ENCODE results near the gene ERCC6.
A peak's percentile ranks its signal among the peaks of the same experiment; 100 is the strongest.

The ERCC6 gene

DNA sequence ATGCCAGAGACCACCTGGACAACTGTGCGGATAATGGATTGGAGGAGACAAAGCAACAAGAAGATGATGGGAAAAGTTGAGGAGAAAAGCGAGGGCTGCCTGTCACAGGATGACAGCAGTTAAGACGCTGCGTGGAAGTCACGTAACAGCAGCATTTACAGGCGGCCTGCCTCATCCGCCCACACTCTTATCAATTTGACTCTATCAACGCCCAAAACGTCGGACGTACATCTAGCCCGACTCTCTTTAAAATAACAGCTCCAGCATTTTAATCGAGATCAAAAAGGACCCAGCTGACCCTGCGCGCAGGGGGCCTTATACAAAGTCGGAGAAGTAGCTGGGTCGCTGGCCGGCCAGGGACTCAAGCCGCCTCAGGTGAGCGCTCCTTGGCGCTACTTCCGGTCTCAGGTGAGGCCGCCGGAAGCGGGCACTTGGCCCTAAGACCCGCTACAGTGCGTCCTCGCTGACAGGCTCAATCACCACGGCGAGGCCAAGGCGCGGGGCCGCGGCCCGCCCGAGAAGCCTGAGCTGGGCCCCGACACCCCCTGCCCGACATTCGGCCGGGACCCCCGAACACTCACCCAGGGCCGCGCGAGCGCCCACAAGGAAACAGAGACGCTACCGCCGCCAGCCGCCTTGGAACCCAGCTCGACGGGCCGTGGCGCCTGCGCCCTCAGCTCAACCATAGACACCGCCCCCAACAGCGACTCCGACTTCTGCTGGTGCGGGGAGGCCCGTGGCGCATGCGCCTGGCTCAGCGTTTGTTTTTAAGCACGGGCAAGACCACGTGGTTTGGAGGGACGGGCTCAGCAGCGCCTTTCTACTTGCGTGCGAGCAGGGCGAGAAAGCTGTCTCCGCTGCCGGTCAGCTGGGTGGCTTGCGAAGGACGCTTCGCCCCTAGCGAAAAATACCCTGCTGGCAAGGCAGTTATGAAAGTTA is at the start of gene ERCC6:
Gene ERCC6, minus strand, starts transcription at position 741 of the 939 bp plus-strand sequence.
- peak; percentile 96 for DNase-seq

DNA sequence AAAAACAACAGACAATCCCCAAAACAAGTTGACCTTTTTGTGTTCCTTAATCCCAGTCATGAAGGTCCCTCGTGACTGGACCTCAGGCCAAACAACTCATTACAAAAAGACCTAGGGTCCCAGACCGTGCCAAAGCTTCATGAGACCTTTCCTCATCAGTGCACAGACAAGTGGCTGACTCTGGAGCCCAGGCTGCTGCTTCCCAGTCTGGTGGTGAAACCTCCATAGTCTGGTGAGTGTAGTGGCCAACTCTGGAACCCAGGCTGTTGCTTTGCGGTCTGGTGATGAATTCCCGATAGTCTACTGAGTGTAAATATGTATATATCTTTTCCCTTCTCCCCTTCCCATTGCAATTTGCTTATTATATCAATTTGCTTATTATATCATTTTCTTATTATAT is 49.1 kb upstream of the ERCC6 start:
- no peak for DNase-seq

DNA sequence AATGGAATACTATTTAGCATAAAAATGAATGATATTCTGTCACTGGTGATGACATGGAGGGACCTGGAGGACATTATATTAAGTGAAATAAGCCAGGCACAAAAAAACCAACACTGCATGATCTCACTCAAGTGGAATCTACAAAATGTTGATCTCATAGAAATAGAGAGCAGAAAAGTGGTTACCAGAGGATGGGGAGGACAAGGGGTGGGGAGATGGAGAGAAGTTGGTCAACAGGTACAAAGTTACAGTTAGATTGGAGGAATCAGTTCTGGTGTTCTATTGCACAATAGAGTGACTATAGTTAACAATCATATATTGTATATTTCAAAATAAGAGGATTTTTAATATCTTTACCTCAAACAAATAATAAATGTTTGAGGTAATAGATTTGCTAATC is 46.5 kb upstream of the ERCC6 start:
- no peak for DNase-seq

DNA sequence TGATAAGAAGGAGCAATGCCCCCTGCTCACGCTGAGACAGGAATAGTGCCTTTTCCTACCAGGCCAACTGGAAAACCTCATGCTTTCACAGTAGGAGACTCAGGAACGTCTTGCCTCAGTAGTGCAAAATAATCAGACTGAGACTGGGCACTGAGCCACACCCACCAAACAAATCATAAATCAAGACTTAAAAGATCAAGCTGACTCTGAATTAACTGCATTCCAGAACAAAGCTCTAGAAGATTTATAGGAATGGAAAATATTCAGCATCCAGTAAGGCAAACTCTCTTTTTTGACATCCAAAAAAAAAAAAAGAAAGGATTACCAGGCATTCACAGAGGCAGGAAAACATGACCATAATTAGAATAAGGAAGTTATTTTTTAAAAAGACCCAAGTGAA is 40.7 kb upstream of the ERCC6 start:
- DNase-seq = no peak

DNA sequence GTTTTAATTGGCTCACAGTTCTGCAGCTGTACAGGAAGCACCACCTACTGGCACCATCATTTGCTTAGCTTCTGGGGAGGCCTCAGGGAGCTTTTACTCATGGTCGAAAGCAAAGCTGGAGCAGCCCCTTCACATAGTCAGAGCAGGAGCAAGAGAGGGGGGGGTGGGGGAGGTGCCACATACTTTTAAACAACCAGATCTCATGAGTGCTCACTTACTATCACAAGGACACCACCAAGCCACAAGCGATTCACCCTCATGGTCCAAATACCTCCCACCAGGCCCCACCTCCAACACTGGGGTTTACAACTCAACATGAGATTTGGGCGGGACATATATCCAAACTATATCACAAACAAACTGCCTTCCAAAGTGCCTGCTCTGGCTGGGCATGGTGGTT is 39.5 kb upstream of the ERCC6 start:
- DNase-seq = no peak

DNA sequence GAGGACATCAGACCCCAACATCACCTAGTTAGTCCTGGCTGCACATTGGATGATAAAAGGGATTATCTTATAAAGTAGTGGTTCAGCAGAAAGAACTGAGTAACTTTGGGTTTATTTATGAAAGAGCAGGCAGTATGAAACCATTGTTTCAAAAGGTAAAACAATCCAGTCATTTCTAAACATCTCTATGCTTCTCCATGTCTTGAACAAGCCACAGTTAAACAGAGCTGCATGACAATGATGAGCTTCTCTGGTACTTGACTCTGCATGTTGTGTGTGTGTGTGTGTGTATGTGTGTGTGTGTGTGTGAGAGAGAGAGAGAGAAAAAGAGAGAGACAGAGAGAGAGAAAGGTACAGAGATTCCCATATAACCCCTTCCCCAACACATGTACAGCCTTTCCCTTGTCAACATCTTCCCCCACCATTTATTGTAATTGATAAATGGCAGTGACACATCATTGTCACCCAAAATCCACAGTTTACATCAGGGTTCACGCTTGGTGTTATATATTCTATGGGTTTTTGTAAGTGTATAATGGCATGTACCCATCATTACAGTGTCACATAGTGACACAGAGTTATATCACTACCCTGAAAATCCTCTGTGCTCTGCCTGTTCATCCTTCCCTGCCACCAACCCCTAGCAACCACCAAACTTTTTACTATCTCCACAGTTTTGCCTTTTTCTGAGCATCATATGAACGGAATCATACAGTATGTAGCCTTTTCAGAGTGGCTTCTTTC is 38.4 kb upstream of the ERCC6 start:
- no peak for DNase-seq

DNA sequence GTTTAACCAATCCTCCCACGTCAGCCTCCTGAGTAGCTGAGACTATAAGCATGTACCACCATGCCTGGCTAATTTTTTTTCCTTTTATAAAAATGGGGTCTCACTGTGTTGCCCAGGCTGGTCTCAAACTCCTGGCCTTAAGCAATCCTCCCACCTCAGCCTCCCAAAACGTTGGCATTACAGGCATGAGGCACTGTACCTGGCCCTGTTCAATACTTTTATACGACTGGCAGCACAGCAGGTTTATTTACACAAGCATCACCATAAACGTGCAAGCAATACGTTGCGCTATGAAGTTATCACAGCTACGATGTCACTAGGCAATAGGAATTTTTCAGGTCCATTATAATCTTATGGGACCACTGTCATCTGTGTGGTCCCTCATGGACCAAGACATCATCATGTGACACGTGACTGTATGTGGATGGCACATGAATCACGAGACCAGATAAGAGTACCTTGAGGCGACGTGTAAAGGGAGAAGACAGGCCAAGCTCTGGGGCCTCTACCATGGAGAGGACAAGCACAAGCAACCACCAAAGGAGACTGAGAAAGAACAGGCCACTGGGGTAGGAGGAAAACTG is 36.7 kb upstream of the ERCC6 start:
- no peak for DNase-seq

DNA sequence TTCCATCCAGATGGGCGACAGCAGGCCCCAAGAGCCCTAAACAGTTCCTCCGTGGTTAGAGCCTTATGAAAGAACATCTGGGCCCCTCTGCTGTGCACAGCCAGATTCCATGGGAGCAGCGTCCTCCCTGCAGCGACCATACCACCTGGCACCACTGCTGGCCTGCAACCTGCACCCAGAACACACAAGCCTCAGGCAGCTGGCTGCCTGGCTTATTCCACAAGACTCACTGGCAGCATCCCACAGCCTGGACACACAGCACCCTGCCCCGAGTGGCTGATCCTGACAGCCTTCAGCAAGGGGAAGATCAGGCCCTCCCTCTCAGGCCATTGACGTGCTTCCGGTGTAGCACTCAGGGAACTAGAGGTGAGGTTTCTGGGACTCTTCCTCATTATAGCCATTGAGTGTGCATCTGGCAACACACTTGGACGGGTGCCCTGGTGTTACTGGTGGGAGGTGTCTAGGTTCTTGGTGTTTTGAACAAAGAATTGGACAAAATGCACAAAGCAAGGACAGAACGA is 33.7 kb upstream of the ERCC6 start:
- DNase-seq = no peak

DNA sequence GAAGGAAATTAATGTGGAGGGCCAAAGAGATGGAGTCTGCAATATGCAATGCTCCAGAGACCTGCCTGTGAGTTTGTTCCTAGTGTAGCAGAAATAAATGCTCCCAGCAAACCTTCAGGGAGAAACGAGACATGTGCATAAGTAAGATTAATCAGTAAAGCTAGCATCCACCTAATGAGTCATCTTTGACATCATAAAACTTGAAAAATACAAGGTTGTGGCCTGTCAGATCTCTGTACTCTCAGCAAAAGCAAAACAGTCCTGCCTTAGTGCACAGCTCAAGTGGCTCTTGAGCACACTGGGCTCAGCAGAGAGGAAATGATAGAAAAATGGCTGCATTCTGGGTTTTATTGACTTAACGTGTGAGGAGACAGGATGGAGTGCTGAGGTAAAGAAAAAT is 32.5 kb upstream of the ERCC6 start:
- no peak for DNase-seq

DNA sequence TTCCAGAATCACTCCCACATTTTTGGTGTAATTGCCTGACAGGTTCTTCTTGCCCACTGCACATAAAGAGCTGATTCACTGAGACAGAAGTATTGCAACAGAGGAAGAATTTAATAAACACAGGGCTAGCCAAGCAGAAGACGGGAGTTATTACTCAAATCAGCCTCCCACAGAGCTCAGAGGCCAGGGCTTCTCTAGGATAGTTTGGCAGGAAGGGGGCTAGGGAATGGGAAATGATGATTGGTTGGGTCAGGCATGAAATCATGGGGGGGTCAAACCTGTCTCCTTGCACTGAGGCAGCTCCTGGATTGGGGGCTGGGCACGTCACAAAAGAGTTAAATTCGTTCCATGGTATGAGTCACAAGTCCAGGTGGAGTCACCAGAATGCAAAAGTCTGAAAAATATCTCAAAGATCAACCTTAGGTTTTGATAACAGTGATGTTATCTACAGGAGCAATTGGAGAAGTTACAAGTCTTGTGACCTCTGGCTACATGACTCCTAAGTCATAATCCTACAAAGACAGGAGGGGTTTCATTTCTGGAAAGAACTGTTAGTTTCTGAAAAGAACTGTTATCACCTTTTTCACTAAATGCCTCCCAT is 30.2 kb upstream of the ERCC6 start:
- no peak for DNase-seq

DNA sequence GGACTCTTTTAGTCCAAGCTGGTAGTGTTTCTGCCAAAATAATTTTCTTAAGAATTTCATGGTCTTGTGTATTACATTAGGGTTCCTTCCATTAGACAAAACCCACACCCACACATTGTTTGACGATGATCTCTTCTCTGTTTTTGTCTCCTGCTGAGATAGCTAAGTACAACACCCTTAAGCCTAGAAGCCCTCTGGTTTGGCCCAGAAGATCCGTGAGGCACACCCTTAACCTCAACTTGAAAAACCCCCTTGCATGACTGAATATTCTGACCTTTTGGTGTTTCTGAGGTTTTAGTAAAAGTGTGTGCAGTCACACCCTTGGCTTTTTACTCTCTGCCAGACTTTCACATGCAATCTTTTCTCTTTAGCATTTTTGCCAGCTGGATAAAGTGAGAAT is 29.3 kb upstream of the ERCC6 start:
- DNase-seq = no peak

DNA sequence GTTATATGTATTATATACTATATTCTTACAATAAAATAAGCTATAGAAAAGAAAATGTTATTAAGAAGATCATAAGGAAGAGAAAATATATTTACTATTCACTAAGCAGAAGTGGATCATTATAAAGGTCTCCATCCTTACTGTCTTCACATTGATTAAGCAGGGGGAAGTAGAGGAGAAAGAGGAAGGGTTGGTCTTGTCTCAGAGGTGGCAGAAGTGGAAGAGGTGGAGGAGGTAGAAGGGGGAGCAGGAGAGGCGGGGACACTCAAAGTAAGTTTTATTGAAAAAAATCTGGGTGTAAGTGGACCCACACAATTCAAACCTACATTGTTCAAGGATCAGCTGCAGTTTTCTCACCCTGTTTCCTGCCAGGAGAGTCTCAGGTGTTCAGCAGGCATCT is 28.9 kb upstream of the ERCC6 start:
- DNase-seq = no peak

DNA sequence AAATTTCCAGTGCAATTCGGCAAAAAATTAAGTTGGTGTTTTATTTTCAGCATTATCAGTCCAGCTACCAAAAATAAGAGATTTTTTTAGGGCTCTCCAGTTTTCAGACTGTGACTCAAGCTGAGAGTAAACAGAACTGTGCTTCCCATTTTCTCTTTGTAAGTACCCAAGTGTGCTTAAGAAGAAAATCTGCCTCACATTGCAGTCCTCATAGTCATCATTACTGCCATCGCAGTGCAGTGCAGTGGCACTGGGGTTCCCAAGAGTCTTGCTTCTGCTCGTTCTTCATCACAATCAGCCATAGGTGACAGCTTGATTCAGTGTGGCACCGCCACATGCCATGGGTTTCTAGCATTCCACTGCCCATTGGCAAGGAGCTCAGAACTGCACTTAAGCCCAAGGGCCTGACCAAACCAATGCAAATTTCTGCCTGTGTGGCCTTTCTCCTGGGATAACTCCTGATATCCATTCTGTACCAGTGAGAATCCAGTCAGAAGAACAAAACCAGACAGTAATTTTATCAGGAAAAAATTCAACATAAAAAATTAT is 25.6 kb upstream of the ERCC6 start:
- no peak for DNase-seq

DNA sequence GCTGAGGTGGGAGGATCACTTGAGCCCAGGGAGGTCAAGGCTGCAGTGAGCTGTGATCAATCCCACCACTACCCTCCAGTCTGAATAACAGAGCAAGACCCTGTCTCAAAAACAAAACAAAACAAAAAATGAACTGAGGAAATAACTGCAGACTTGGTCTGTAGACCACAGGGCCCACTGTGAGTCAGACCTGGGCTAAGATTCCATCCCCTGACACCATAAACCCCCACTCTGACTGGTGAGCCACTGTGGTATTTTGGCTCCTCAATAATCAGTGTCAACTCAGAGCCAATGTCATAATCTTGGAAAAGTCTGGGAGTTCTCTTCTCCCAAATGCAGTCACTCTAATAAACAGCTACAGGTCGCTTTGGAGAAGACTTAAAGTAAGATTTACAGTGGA is 24.0 kb upstream of the ERCC6 start:
- DNase-seq = no peak

DNA sequence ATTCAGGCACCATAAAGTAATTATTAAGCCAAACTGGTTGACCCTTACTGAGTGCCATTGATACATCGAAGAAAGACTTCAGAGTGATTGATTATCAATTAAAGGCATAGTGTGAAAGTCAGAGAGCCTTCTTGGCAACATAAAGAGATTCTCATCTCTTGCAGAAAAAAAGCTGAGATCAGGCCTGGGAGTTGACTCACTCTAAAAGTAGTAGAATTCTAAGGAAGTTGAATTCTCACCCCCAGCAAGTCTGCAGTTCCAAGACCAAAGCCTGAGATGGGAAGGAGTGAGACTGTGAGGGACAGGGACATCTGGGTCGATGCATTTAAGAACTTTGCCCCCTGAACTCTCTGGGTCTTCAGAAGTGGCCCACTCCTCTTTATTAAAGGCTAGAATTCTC is 21.6 kb upstream of the ERCC6 start:
- no peak for DNase-seq

DNA sequence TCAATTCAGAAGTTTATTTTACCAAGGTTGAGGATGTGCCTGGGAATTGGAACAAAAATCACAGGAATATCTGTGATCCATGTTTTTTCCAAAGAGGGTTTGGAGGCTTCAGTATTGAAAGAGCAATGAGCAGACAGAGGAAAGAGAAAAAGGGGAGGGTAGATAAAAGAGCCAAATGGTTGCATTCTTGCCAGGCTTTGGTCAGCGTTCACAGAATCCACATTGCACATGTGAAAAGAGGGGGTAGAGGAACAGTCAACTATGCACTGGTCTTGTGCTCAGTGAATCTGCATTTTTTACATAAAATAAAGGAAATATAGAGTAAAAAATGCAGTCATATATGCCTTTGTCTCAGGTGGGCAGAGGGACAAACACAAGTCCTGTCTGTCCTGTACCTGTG is 20.6 kb upstream of the ERCC6 start:
- no peak for DNase-seq

DNA sequence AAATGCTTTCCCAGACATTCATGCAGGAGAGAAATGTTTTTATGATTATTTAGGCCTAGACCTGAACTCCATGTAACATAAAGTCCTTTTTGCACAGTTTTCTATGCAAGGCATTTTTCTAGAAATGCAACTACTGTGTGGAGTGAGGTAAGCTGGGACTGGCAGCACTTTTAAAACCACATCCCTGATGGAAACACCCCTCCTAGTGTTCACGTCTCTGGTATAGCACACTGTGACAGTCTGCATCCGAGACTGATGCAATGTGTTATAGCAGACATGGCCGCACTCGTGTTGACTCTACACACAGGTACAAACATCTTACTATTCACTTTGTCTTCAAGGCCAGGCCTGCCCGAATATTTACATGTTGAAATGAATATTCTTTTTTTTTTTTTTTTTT is 19.3 kb upstream of the ERCC6 start:
- no peak for DNase-seq

DNA sequence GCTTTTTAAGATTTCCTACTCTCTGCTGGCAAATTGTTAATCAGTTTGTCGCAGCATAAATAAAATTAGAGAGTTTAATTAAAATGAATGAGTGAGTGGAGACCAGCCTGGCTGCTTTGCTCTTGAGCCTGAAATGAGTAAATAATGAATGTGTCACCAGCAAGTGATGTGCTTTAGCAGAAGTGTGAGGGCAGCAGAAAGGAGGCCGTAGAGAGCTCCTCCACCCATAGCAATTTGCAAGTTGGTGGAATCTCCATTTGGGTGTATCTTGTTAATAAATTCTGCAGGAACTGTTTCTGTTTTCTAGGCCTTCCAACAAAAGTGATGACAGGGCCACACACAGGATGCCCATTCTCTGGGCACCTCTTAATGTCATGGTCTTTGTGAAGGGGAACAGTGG is 18.8 kb upstream of the ERCC6 start:
- no peak for DNase-seq

DNA sequence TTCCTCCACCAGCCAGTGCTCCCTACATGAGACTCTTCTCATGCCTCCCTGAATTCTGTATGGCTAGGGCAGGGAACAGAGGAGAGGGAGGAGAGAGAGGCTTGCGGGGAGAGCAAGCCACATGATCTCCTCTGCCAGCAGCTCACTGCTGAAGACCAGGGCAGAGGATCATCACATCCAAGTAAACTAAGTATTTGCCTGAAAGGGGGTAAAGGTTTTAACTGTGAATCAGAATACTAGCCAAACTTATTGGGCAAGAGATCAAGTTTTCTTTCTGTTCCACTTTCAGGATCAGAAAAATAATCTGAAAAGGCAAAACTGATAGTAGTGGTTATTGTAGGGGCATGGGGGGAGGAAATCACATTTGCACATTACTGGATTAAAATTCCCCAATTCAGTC is 17.8 kb upstream of the ERCC6 start:
- no peak for DNase-seq

DNA sequence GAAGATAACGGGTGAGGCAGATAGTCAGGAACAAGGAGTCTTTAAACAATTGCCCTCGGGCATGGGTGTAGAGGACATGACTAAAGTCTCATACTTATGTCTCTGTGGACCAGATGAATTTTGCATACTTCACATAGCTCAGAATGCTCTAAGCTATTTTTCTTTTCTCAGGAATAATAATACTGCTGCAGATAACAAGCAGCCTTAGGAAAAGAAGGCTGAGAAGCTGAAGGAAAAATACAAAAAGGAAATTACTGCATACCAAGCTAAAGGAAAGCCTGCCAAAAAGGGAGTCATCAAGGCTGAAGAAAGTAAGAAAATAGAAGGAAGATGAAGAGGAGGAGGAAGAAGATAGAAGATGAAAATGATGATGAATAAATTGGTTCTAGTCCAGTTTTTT is 13.4 kb upstream of the ERCC6 start:
- no peak for DNase-seq

DNA sequence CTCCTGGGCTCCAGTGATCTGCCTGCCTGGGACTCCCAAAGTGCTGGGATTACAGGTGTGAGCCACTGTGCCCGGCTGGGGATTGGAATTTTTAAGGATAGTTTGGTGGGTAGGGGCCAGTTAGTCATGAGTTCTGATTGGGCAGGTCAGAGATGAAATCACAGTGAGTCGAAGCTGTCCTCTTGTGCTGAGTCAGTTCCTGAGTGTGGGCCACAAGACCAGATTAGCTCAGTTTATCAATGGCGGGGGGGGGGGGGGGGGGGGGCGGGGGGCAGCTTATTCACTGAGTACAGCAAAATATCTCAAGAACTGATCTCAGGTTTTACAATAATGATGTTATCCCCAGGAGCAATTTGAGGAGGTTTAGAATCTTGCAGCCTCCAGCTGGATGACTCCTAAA is 11.6 kb upstream of the ERCC6 start:
- DNase-seq = no peak

DNA sequence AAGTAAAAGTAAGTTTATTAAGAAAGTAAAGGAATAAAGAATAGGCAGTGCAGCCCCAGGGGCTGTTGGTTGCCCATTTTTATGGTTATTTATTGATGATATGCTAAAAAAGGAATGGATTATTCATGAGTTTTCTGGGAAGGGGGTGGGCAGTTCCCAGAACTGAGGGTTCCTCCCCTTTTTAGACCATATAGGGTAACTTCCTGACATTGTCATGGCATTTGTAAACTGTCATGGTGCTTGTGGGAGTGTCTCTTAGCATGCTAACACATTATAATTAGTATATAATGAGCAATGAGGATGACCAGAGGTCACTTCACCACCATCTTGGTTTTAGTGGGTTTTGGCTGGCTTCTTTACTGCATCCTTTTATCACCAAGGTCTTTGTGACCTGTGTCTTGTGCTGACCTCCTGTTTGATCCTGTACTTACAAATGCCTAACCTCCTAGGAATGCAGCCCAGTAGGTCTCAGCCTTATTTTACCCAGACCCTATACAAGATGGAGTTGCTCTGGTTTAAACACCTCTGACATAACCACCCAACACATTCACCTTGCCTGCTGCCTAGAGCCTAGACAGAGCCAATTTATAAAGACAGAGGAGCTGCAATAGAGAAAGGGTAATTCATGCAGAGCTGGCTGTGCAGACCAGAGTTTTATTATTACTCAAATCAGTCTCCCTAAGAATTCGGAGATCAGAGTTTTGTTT is 10.9 kb upstream of the ERCC6 start:
- no peak for DNase-seq

Measured in stimulated activated CD8-positive, alpha-beta memory T cell treated with anti-CD3 and anti-CD28 coated beads, Interleukin-4, amount 100 ng/mL, for 48 hours (primary cell).